Body of pancreas (tissue), 4 donors: ENCODE measurements around the gene GREB1. TPM values are rescaled to one million over a fixed set of nuclear protein-coding genes. Genes with fewer than 3 reads are reported as not detected.

Experiments used
- ATAC-seq: fragments of 150-250 bp; one replicate; pipeline ENCODE4 v1.9.1; 2016
- DNase-seq, 4 donors: peaks; one replicate each; pipeline ENCODE4 v3.0.0-alpha.2; 2019
- H3K27ac ChIP-seq, 4 donors: fragments of 200-600 bp; sonication (generic); 1 replicate in 3 of 4; 2 replicates in 1 of 4; pipeline versions ENCODE4 v1.5.1 to v1.6.1; 2016 to 2019; ENCODE audit warnings: mild to moderate bottlenecking in 1 of 4, mixed read lengths in 1 of 4, moderate library complexity in 1 of 4
- H3K27me3 ChIP-seq, 2 donors: fragments of 200-600 bp; sonication (generic); one replicate each; pipeline ENCODE4 v1.6.0; 2016; ENCODE audit warnings: mild to moderate bottlenecking in 1 of 2
- H3K36me3 ChIP-seq, 2 donors: fragments of 200-600 bp; sonication (generic); replicated peaks in 1 of 2; 2 replicates each; pipeline ENCODE4 v1.5.1; 2016; ENCODE audit warnings: low read depth in 2 of 2; ENCODE audit not compliant: insufficient read depth in 1 of 2
- H3K4me1 ChIP-seq: fragments of 200-600 bp; sonication (generic); one replicate; pipeline ENCODE4 v1.6.0; 2016
- H3K4me3 ChIP-seq, 2 donors: fragments of 200-600 bp; sonication (generic); 1 replicate in 1 of 2; 2 replicates in 1 of 2; pipeline ENCODE4 v1.5.1; 2016 to 2019
- H3K9me3 ChIP-seq, 3 donors: fragments of 200-600 bp; sonication (generic); 1 replicate in 2 of 3; 2 replicates in 1 of 3; pipeline ENCODE4 v1.5.1; 2016
- POLR2A ChIP-seq, 3 donors: fragments of 450-650 bp; IDR thresholded peaks; one replicate each; pipeline ENCODE4 v1.6.1; 2016; ENCODE audit warnings: antibody characterized with exemption in 3 of 3, mild to moderate bottlenecking in 2 of 3
- WGBS, 2 donors: methylation state at CpG; one replicate each; pipeline ENCODE4 v1.1.5; 2017; 5-methylcytosine and 5-hydroxymethylcytosine counted together
- intact Hi-C: fragments of 100-400 bp; cut with DNase I; formaldehyde crosslinking; loops from one replicate; pipeline ENCODE4 v1.15.1; 2023
- total RNA-seq, 2 donors: library from RNA; depleted of rRNA; stranded (reverse); fragments of >200 nt; gene quantifications; one replicate each; pipeline ENCODE4 v1.1.0, GENCODE V29; 2016
- TF ChIP-seq, protein P1 (sequence below), 7 experiments: fragments of 450-650 bp in 4 of 7; fragments of 200-600 bp in 3 of 7; sonication (generic) in 3 of 7; IDR thresholded peaks; one replicate each; pipeline ENCODE4 v1.5.1; 2016 to 2019; ENCODE audit warnings: antibody characterized with exemption in 7 of 7

Gene GREB1
- total RNA-seq, 2 donors from 2014 or later = 10.4 to 19.8 TPM

GRCh38 chr2:11612553-11613215, 78.8 kb downstream of the GREB1 start:
- no peak overlapping the region for H3K27ac ChIP-seq
- no peak for DNase-seq
- peaks cover 0 to 4% of the 10 kb centered on the region in 2 donors for H3K36me3 ChIP-seq
- H3K9me3 ChIP-seq = no peaks in the 10 kb centered on the region
- H3K4me1 ChIP-seq = no peaks in the 10 kb centered on the region
- no peak for TF ChIP-seq POLR2A (IDR thresholded peaks at IDR 0.05)
- TF ChIP-seq, protein P1, sequence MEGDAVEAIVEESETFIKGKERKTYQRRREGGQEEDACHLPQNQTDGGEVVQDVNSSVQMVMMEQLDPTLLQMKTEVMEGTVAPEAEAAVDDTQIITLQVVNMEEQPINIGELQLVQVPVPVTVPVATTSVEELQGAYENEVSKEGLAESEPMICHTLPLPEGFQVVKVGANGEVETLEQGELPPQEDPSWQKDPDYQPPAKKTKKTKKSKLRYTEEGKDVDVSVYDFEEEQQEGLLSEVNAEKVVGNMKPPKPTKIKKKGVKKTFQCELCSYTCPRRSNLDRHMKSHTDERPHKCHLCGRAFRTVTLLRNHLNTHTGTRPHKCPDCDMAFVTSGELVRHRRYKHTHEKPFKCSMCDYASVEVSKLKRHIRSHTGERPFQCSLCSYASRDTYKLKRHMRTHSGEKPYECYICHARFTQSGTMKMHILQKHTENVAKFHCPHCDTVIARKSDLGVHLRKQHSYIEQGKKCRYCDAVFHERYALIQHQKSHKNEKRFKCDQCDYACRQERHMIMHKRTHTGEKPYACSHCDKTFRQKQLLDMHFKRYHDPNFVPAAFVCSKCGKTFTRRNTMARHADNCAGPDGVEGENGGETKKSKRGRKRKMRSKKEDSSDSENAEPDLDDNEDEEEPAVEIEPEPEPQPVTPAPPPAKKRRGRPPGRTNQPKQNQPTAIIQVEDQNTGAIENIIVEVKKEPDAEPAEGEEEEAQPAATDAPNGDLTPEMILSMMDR (IDR thresholded peaks at IDR 0.05) = no peak
- H3K27me3 ChIP-seq = no peaks in the 10 kb centered on the region
- intact Hi-C loops = no loop called here
- no peak for ATAC-seq
- WGBS, 2 donors = 82 to 85% methylated on average over 2 to 19 of the region's 20 CpGs
- H3K4me3 ChIP-seq = no peak overlapping the region

- H3K4me3 ChIP-seq = no peak overlapping the region
- WGBS, 2 donors = 90 to 91% methylated on average over 5 of the region's 5 CpGs
- H3K27ac ChIP-seq = no peak overlapping the region
- ATAC-seq = no peak
- H3K9me3 ChIP-seq = no peaks in the 10 kb centered on the region
- H3K27me3 ChIP-seq = no peaks in the 10 kb centered on the region
- H3K36me3 ChIP-seq = peaks cover 0 to 4% of the 10 kb centered on the region in 2 donors
- intact Hi-C loops = no loop called here
- no peaks in the 10 kb centered on the region for H3K4me1 ChIP-seq
- TF ChIP-seq POLR2A (IDR thresholded peaks at IDR 0.05) = no peak
- TF ChIP-seq, protein P1 (IDR thresholded peaks at IDR 0.05) = no peak
- DNase-seq = no peak
Observed at GRCh38 chr2:11613297-11613696, 79.5 kb downstream of the GREB1 start.

GRCh38 chr2:11615209-11615608, 81.4 kb downstream of the GREB1 start:
- Histone ChIP-seq H3K4me1 (no peaks in the 10 kb centered on the region), H3K4me3 (no peak overlapping the region), H3K27me3 (no peaks in the 10 kb centered on the region), H3K36me3 (peaks cover 0 to 3% of the 10 kb centered on the region in 2 donors), H3K27ac (no peak overlapping the region), H3K9me3 (no peaks in the 10 kb centered on the region)
- DNase-seq (no peak), ATAC-seq (no peak)
- intact Hi-C loops = no loop called here
- TF ChIP-seq, protein P1 (IDR thresholded peaks at IDR 0.05) = no peak
- 79 to 87% methylated on average over 3 of the region's 3 CpGs for WGBS, 2 donors

GRCh38 chr2:11616097-11616687, 82.3 kb downstream of the GREB1 start:
- Histone ChIP-seq H3K27me3 (no peaks in the 10 kb centered on the region), H3K4me3 (no peak overlapping the region), H3K9me3 (no peaks in the 10 kb centered on the region), H3K27ac (no peak overlapping the region), H3K4me1 (no peaks in the 10 kb centered on the region), H3K36me3 (no peaks in the 10 kb centered on the region)
- ATAC-seq (no peak), DNase-seq (no peak)
- TF ChIP-seq, protein P1 (IDR thresholded peaks at IDR 0.05) = no peak
- no peak for TF ChIP-seq POLR2A (IDR thresholded peaks at IDR 0.05)
- intact Hi-C loops = no loop called here
- WGBS, 2 donors = 78 to 81% methylated on average over 14 of the region's 14 CpGs
